Measurements from ENCODE around the gene MEGF9. TPM values are rescaled to one million over a fixed set of nuclear protein-coding genes. Genes with fewer than 3 reads are reported as not detected.

MEGF9 gene
- total RNA-seq, 1 donor from 2014 or later, result 14.3 TPM

DNA sequence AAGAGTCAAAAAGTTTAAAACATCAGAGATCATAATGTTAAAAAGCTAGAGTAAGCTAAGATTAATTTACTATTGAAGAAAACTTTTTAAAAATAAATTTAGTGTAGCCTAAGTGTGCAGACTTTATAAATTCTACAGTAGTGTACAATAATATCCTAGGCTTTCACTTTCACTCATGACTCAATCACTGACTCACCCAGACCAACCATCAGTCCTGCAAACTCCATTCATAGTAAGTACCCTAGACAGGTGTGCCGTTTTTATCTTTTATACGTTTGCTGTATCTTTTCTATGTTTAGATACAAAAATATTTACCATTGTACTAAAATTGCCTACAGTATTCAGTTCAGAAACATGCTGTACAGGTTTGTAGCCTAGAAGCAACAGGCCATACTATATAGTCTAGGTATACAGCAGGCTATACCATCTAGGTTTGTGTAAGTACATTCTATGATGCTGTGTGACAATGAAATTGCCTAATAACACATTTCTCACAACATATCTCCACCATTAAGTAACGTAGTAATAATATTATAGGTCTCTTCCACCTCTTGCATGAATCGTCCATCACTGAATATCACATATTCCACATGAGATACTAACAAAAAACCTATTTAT is 59.2 kb downstream of the MEGF9 start:
- Histone ChIP-seq H3K27ac (no peak overlapping the region), H3K27me3 (no peaks in the 10 kb centered on the region), H3K4me3 (no peak overlapping the region), H3K4me1 (no peaks in the 10 kb centered on the region), H3K36me3 (no peaks in the 10 kb centered on the region), H3K9me3 (no peaks in the 10 kb centered on the region)
- TF ChIP-seq, protein P1, sequence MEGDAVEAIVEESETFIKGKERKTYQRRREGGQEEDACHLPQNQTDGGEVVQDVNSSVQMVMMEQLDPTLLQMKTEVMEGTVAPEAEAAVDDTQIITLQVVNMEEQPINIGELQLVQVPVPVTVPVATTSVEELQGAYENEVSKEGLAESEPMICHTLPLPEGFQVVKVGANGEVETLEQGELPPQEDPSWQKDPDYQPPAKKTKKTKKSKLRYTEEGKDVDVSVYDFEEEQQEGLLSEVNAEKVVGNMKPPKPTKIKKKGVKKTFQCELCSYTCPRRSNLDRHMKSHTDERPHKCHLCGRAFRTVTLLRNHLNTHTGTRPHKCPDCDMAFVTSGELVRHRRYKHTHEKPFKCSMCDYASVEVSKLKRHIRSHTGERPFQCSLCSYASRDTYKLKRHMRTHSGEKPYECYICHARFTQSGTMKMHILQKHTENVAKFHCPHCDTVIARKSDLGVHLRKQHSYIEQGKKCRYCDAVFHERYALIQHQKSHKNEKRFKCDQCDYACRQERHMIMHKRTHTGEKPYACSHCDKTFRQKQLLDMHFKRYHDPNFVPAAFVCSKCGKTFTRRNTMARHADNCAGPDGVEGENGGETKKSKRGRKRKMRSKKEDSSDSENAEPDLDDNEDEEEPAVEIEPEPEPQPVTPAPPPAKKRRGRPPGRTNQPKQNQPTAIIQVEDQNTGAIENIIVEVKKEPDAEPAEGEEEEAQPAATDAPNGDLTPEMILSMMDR (IDR thresholded peaks at IDR 0.05), result no peak
- no peak for DNase-seq (ENCODE audit: low spot score in 2 of 2)
- intact Hi-C loops (cut with DNase I), result no loop called here

DNA sequence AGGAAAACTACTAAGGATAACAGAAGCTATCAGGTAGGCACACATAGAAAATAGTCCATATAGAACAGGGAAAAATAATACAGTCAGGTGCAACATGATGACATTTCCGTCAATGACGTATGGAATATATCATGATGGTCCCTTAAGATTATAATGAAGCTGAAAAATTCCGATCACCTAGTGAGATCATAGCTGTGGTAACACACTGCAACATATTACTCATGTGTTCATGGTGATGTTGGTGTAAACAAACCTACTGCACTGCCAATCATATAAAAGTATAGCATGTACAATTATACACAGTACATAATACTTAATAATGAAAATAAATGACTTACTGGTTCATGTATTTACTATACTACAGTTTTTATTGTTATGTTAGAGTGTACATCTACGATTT is 60.0 kb downstream of the MEGF9 start:
- Histone ChIP-seq H3K36me3 (no peaks in the 10 kb centered on the region), H3K4me1 (no peaks in the 10 kb centered on the region), H3K4me3 (no peak overlapping the region), H3K27ac (no peak overlapping the region), H3K9me3 (no peaks in the 10 kb centered on the region), H3K27me3 (no peaks in the 10 kb centered on the region)
- no peak for DNase-seq (ENCODE audit: low spot score in 2 of 2)
- TF ChIP-seq, protein P1 (IDR thresholded peaks at IDR 0.05), result no peak
- intact Hi-C loops (cut with DNase I), result no loop called here

DNA sequence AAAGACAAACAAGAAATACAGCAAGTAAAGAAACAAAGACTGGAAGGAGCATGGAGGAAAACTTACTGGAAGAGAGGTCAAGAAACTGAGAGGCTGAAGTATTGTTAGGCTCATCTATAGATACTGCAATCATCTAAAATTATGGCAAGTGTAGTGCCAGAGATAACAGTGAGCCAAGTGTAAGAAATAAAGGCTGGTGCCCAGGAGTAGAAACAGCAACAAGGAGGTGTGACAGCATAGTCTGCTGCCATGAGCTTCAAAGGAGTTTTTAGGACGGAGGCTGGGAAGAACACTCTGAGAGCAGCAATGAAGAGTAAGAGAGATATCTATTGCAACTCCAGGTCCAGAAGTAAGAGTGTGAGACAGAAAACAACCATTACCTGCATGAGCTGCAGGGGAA is 60.5 kb downstream of the MEGF9 start:
- intact Hi-C loops (cut with DNase I), result no loop called here
- Histone ChIP-seq H3K36me3 (no peaks in the 10 kb centered on the region), H3K27ac (no peak overlapping the region), H3K4me1 (no peaks in the 10 kb centered on the region), H3K4me3 (no peak overlapping the region), H3K27me3 (no peaks in the 10 kb centered on the region), H3K9me3 (no peaks in the 10 kb centered on the region)
- DNase-seq (ENCODE audit: low spot score in 2 of 2), result no peak
- TF ChIP-seq, protein P1 (IDR thresholded peaks at IDR 0.05), result no peak

DNA sequence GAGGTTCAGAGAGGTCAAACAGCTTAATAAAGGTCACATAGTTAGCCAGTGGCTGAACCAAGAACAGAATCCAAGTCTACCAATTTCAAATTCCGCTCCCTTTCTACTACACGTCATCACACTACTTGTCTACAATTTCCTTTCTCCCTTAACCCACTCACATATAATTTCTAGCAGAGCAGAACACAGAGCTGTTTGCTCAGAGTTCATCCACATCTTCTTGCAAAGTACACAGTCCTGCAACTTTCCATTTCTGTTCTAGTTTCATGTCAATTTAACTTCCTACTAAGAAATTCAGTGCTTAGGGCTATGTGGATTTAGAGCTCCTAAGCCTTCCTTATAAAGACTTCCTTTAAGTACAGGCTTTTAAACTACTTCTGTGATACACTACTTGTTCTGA is 61.3 kb downstream of the MEGF9 start:
- H3K4me1 ChIP-seq, result no peaks in the 10 kb centered on the region
- DNase-seq (ENCODE audit: low spot score in 2 of 2), result no peak
- no peaks in the 10 kb centered on the region for H3K36me3 ChIP-seq
- no peaks in the 10 kb centered on the region for H3K9me3 ChIP-seq
- H3K27me3 ChIP-seq, result no peaks in the 10 kb centered on the region
- H3K27ac ChIP-seq, result no peak overlapping the region
- intact Hi-C loops (cut with DNase I), result no loop called here
- H3K4me3 ChIP-seq, result no peak overlapping the region
- TF ChIP-seq, protein P1 (IDR thresholded peaks at IDR 0.05), result no peak

DNA sequence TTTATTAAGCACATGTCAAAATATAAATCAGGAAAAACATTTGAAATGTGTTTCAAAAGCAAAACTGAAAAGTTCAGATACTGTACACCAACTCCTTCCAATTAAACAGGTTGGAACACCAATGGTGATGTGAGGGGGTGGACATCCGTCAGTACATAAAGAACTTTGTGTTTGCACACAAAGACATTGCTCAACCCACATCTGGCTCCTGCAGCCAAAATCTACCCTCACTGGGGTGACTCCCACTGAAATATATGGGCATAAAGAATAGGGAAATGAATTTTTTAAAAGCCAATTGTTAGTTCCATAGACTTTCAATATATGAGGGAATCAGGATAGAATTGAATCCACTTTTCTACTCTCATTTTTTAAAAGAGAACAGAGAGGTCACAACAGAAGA is 63.9 kb downstream of the MEGF9 start:
- H3K4me3 ChIP-seq, result no peak overlapping the region
- intact Hi-C loops (cut with DNase I), result no loop called here
- TF ChIP-seq, protein P1 (IDR thresholded peaks at IDR 0.05), result no peak
- no peaks in the 10 kb centered on the region for H3K27me3 ChIP-seq
- no peak overlapping the region for H3K27ac ChIP-seq
- no peak for DNase-seq (ENCODE audit: low spot score in 2 of 2)
- no peaks in the 10 kb centered on the region for H3K36me3 ChIP-seq
- H3K4me1 ChIP-seq, result no peaks in the 10 kb centered on the region
- H3K9me3 ChIP-seq, result no peaks in the 10 kb centered on the region
